ENCODE data around the gene ITPK1.
A peak's percentile ranks its signal among the peaks of the same experiment; 100 is the strongest.

Gene ITPK1

DNA sequence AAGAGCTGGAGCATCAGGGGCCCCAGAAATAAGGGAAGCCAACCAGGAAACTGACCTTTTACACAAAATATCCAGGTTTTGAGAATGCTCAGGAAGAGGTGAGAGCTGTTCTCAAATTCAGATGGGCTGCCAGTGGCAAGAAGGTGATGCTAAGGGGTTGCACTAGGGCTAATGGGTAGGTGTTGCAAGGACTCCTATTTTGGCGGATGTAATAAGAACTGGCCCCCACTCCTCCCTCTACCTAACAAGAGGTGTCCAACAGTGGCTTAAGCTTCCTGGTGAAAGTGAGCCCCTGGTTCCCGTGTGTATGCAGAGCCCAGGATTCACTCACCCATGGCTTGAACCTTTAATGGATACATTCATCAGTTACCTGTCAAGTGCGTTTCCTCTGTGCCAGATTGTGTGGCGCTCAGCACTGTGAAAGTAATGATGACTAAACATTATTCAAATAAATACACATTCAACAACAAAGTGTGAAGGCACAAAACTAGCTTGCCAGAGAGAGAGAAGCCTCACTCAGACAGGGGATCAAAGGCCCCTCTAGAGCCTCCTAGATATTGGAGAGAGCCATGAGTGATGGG lies 193.5 kb downstream of the ITPK1 start:
- in situ Hi-C loops (cut with HindIII; ENCODE audit: low sequenced_read_pairs): no loop called here

DNA sequence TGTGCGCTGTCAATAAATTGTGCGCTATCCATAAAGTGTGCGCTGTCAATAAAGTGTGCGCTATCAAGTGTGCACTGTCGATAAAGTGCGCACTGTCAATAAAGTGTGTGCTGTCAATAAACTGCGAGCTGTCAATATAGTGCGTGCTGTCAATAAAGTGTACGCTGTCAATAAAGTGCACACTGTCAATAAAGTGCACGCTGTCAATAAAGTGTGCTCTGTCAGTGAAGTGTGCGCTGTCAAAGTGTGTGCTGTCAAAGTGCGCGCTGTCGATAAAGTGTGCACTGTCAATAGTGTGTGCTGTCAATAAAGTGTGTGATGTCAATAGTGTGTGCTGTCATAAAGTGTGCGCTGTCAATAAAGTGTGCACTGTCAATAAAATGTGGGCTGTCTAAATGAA lies 195.7 kb downstream of the ITPK1 start:
- TF ChIP-seq, protein P1, sequence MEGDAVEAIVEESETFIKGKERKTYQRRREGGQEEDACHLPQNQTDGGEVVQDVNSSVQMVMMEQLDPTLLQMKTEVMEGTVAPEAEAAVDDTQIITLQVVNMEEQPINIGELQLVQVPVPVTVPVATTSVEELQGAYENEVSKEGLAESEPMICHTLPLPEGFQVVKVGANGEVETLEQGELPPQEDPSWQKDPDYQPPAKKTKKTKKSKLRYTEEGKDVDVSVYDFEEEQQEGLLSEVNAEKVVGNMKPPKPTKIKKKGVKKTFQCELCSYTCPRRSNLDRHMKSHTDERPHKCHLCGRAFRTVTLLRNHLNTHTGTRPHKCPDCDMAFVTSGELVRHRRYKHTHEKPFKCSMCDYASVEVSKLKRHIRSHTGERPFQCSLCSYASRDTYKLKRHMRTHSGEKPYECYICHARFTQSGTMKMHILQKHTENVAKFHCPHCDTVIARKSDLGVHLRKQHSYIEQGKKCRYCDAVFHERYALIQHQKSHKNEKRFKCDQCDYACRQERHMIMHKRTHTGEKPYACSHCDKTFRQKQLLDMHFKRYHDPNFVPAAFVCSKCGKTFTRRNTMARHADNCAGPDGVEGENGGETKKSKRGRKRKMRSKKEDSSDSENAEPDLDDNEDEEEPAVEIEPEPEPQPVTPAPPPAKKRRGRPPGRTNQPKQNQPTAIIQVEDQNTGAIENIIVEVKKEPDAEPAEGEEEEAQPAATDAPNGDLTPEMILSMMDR (IDR thresholded peaks at IDR 0.05; ENCODE audit: low read depth, low read length): no peak
- DNase-seq (ENCODE audit: low read depth, low spot score): no peak
- H3K4me3 ChIP-seq (ENCODE audit: low read depth, low read length): no peak overlapping the region
- in situ Hi-C loops (cut with HindIII; ENCODE audit: low sequenced_read_pairs): no loop called here

More for the DNA sequence above, 193.5 kb downstream of the ITPK1 start:
- no peak overlapping the region for H3K4me3 ChIP-seq (ENCODE audit: low read depth, low read length)
- TF ChIP-seq, protein P1 (IDR thresholded peaks at IDR 0.05; ENCODE audit: low read depth, low read length): no peak
- DNase-seq (ENCODE audit: low read depth, low spot score): no peak

DNA sequence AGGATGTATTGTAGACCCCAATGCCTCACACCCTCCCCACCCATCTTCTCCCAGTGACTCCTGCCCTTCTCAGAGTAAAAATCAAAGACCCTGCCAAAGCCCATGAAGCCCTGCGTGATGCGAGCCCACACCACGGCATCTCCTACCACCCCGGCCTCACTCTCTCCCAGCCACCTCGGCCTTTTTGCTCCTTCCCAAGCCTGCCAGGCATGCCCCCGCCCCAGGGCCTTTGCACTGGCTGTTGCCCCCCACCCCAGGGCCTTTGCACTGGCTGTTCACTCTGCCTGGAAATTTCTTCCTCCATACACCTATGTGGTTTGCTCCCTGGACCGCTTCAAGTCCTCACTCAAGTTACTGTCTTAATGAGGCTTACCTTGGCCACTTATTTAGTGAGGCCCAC lies 197.8 kb downstream of the ITPK1 start:
- TF ChIP-seq, protein P1 (IDR thresholded peaks at IDR 0.05; ENCODE audit: low read depth, low read length): no peak
- no peak for DNase-seq (ENCODE audit: low read depth, low spot score)
- no peak overlapping the region for H3K4me3 ChIP-seq (ENCODE audit: low read depth, low read length)
- in situ Hi-C loops (cut with HindIII; ENCODE audit: low sequenced_read_pairs): no loop called here

DNA sequence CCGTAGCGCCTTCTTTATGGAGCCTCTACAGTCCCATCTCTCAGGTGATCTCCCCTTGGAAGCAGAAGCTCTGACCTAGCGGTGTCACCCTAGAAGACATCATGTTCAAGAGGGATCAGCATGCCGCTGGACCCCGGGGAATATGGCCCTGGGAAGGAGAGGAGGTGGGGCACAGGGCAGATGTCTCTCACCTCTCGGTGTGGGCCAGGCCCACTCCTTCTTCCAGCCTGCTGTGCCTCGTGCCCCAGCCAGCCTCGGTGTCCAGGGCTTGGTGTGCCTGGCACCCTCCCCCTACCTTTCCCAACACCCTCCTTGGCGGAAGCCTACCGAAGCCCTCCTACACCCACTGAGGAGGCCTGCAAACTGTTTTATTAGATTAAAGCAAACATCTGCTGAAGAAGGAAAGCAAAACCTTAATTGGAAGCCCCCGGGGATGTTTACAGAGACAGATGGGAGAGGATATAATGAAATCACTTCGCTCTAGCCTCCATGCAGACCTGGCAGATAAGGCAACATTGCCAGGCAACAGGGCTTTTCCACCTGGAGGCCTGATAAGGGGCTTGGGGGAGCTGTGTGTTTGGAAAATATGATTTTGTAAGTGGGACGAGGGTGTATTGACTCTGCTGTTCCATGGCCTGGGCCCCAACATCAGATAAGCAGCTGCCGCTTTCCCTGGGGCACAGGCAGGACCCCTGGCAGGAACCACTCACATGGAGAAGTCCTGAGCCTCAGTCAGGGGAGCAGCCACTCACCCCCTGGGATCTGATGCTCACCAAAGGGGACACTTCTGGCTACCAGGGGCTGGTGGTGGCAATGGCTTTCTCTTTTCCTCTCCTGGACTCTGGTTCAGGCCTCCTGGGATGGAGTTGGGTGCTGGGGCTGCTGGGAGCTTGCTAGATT lies 198.4 kb downstream of the ITPK1 start:
- in situ Hi-C loops (cut with HindIII; ENCODE audit: low sequenced_read_pairs): no loop called here
- no peak overlapping the region for H3K4me3 ChIP-seq (ENCODE audit: low read depth, low read length)
- no peak for DNase-seq (ENCODE audit: low read depth, low spot score)
- TF ChIP-seq, protein P1 (IDR thresholded peaks at IDR 0.05; ENCODE audit: low read depth, low read length): no peak

DNA sequence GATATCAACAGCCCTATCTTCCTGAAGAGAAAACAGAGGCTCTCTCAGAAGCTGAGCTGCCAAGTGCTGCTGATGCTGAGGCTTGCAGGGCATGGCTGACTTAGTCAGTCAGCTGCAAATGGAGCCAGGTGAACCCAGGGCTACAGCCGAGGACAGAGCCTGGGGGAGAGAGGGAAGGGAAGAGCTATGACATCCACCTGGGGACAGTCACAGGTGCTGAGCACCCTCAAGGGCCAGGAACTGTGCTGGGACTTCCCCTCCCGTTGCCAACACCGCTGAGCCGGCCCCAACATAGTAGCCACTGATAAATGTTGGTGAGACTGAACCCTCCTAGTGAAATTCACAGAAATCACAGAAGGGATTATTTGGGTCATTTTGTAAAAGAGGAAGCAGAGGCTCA lies 199.5 kb downstream of the ITPK1 start:
- in situ Hi-C loops (cut with HindIII; ENCODE audit: low sequenced_read_pairs): no loop called here
- no peak for DNase-seq (ENCODE audit: low read depth, low spot score)
- no peak overlapping the region for H3K4me3 ChIP-seq (ENCODE audit: low read depth, low read length)
- TF ChIP-seq, protein P1 (IDR thresholded peaks at IDR 0.05; ENCODE audit: low read depth, low read length): no peak

DNA sequence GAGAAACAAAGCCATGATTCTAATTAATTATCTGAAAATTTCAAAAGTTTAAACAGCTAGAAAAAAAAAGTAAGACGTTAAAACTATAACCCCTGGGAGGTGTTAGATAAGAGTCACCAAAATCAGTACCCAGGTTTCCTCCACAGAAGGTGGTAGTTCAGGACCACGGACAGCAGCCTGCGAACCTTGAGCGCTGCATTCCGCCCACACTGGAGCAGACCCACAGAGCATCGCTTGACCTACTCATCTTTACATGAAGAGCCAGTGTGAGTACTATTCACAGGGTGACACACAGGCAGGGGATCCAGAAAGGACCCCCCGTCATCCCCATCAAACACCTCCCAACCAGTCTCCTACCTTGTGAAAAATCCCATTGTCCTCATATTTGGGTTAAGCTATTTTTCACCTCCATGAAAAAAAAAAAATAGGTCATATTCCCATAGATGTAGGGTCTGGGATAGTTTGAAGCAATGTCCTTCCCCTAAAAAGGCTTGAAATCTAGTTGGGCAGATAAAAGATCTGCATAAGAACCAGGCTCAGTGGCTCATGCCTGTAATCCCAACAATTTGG lies 201.6 kb downstream of the ITPK1 start:
- H3K4me3 ChIP-seq (ENCODE audit: low read depth, low read length): no peak overlapping the region
- in situ Hi-C loops (cut with HindIII; ENCODE audit: low sequenced_read_pairs): no loop called here
- TF ChIP-seq, protein P1 (IDR thresholded peaks at IDR 0.05; ENCODE audit: low read depth, low read length): no peak
- peak; percentile 5 for DNase-seq (ENCODE audit: low read depth, low spot score)
